Fibroblast of lung (primary cell): ENCODE data around the gene MESP1. TPM values are rescaled to one million over a fixed set of nuclear protein-coding genes. Genes with fewer than 3 reads are reported as not detected.

Source experiments
- DNase-seq, 2 donors: peaks; one replicate each; pipeline versions ENCODE4 v3.0.0 to v3.0.0-alpha.2; 2010; ENCODE audit warnings: low read depth in 2 of 2
- H2AFZ ChIP-seq: 2 replicates; pipeline ENCODE4 v1.5.1; 2012; ENCODE audit warnings: low read length, control low read depth, inconsistent platforms
- H3K27ac ChIP-seq: 2 replicates; pipeline ENCODE4 v1.5.1; 2011; ENCODE audit warnings: low read length, control low read depth; ENCODE audit not compliant: insufficient read depth
- H3K27me3 ChIP-seq: 2 replicates; pipeline ENCODE4 v1.5.1; 2011; ENCODE audit warnings: mild to moderate bottlenecking, low read length; ENCODE audit not compliant: control insufficient read depth, insufficient read depth
- H3K36me3 ChIP-seq: 2 replicates; pipeline ENCODE4 v1.5.1; 2011; ENCODE audit warnings: low read length; ENCODE audit not compliant: control insufficient read depth, insufficient read depth
- H3K4me1 ChIP-seq: 2 replicates; pipeline ENCODE4 v1.5.1; 2011; ENCODE audit warnings: low read length; ENCODE audit not compliant: control insufficient read depth, insufficient read depth; ENCODE audit errors: extremely low read depth
- H3K4me2 ChIP-seq: 2 replicates; pipeline ENCODE4 v1.5.1; 2011; ENCODE audit warnings: low read length, control low read depth; ENCODE audit not compliant: insufficient read depth; ENCODE audit errors: extremely low read depth
- H3K4me3 ChIP-seq, 4 experiments: fragments of 200-600 bp in 1 of 4; sonication (generic) in 1 of 4; replicated peaks in 1 of 4; 2 replicates each; pipeline ENCODE4 v1.5.1; 2011 to 2016; ENCODE audit warnings: low read length in 4 of 4, low read depth in 3 of 4, mild to moderate bottlenecking in 3 of 4, control low read depth in 2 of 4, inconsistent platforms in 1 of 4, mixed read lengths in 1 of 4; ENCODE audit not compliant: insufficient read depth in 1 of 4; ENCODE audit errors: control extremely low read depth in 1 of 4
- H3K79me2 ChIP-seq: 2 replicates; pipeline ENCODE4 v1.5.1; 2012; ENCODE audit warnings: mild to moderate bottlenecking, low read length, inconsistent platforms; ENCODE audit not compliant: control insufficient read depth, insufficient read depth
- H3K9ac ChIP-seq: 2 replicates; pipeline ENCODE4 v1.5.1; 2011; ENCODE audit warnings: mild to moderate bottlenecking, low read length, control low read depth; ENCODE audit not compliant: insufficient read depth
- H3K9me3 ChIP-seq: 2 replicates; pipeline ENCODE4 v1.5.1; 2012; ENCODE audit warnings: low read depth, low read length; ENCODE audit not compliant: control insufficient read depth, insufficient read depth
- H4K20me1 ChIP-seq: 2 replicates; pipeline ENCODE4 v1.5.1; 2011; ENCODE audit warnings: low read length; ENCODE audit not compliant: control insufficient read depth, insufficient read depth; ENCODE audit errors: extremely low read depth
- EZH2 ChIP-seq: IDR thresholded peaks from 2 replicates; pipeline ENCODE4 v1.5.1; 2012; ENCODE audit warnings: low read length, control low read depth, mild to moderate bottlenecking; ENCODE audit errors: missing control alignments
- polyA plus RNA-seq, 2 donors: library from polyadenylated mRNA; depleted of rRNA in 1 of 2; stranded (reverse) in 1 of 2; unstranded in 1 of 2; fragments of >200 nt; gene quantifications; 2 replicates each; pipeline ENCODE4 v1.2.1, GENCODE V29; 2011 to 2012; ENCODE audit warnings: missing spikeins in 1 of 2
- total RNA-seq: library from RNA; depleted of rRNA; stranded (reverse); fragments of >200 nt; gene quantifications from 2 replicates; pipeline ENCODE4 v1.2.1, GENCODE V29; 2014
- TF ChIP-seq, protein P1 (sequence below), 2 donors: IDR thresholded peaks in 1 of 2; conservative IDR thresholded peaks in 1 of 2; 1 replicate in 1 of 2; 2 replicates in 1 of 2; pipeline ENCODE4 v1.5.1; 2011 to 2012; ENCODE audit warnings: low read length in 2 of 2, control low read depth in 1 of 2, inconsistent platforms in 1 of 2, low read depth in 1 of 2, mild to moderate bottlenecking in 1 of 2

MESP1 gene
- total and polyA plus RNA-seq, 2 donors (not counting 1 experiment from before 2014, with no cell fraction given) = 1.3 TPM; not detected in 1

DNA sequence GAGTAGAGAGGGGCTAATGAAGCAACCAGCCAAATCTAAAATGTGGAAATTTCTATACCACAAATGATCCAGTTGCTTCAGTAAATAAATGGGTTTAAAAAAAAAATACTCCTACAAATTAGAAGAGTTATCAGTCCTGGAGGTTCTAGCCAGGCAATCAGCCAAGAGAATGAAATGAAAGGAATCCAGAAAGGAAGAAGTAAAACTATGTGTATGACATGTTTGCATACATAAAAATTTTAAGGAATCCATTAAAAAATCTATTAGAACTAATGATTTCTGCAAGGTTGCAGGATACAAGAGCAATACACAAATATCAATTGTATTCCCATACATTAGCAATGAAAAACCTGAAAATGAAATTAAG, 34.7 kb upstream of the MESP1 start:
- Histone ChIP-seq H3K4me3 (no peak overlapping the region), H3K9ac (no peak overlapping the region), H4K20me1 (no peaks in the 10 kb centered on the region), H3K9me3 (no peaks in the 10 kb centered on the region), H3K27me3 (no peaks in the 10 kb centered on the region), H3K79me2 (no peaks in the 10 kb centered on the region), H3K4me2 (no peak overlapping the region), H2AFZ (no peak overlapping the region), H3K36me3 (peaks cover 11% of the 10 kb centered on the region), H3K4me1 (peaks cover 3% of the 10 kb centered on the region), H3K27ac (no peak overlapping the region)
- peak in 1 of 2 donors; percentile 51 for DNase-seq
- TF ChIP-seq EZH2 = no peak
- TF ChIP-seq, protein P1, sequence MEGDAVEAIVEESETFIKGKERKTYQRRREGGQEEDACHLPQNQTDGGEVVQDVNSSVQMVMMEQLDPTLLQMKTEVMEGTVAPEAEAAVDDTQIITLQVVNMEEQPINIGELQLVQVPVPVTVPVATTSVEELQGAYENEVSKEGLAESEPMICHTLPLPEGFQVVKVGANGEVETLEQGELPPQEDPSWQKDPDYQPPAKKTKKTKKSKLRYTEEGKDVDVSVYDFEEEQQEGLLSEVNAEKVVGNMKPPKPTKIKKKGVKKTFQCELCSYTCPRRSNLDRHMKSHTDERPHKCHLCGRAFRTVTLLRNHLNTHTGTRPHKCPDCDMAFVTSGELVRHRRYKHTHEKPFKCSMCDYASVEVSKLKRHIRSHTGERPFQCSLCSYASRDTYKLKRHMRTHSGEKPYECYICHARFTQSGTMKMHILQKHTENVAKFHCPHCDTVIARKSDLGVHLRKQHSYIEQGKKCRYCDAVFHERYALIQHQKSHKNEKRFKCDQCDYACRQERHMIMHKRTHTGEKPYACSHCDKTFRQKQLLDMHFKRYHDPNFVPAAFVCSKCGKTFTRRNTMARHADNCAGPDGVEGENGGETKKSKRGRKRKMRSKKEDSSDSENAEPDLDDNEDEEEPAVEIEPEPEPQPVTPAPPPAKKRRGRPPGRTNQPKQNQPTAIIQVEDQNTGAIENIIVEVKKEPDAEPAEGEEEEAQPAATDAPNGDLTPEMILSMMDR (conservative IDR thresholded peaks at IDR 0.05 in 1 of 2, IDR thresholded peaks at IDR 0.05 in 1 of 2; ENCODE audit: low read depth in 1 of 2, low read length in 2 of 2) = no peak

DNA sequence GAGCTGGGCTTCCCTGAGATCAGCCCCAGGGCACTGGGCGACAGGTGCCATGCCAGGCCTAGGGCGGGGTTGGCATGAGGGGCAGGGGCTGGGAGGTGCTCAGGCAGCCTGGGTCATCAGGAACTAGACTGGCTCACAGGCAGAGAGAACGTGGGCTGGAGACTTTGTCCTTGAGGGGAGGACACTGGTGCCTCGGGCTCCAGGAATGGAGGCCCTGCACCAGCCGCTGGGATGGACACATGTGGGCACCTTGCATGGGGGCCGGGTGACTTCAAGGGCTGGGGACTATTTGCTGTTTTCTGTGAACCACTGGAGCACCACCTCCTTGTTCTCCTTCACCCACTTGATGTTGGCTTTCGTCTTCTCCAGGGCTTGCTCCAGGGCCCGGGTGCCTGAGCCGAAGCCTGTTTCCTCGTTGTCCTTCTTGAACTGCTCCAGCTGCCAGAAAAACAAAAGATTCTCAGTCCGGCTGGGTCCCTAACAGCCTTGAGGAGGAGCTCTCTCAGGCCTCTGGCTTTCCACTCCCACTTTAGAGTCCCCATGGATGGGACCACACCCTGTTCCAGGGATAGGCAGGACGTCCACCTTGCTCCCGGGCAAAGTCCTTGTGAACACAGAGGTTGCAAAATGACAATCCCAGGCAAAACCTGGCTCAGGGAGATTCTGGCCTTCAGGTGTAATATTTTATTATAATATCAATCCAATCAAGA, 34.2 kb upstream of the MESP1 start:
- H4K20me1 ChIP-seq = no peaks in the 10 kb centered on the region
- no peaks in the 10 kb centered on the region for H3K79me2 ChIP-seq
- H3K4me2 ChIP-seq = no peak overlapping the region
- no peaks in the 10 kb centered on the region for H3K9me3 ChIP-seq
- DNase-seq = no peak
- H3K36me3 ChIP-seq = peaks cover 7% of the 10 kb centered on the region
- peaks cover 3% of the 10 kb centered on the region for H3K4me1 ChIP-seq
- no peak overlapping the region for H2AFZ ChIP-seq
- no peaks in the 10 kb centered on the region for H3K27me3 ChIP-seq
- H3K4me3 ChIP-seq = no peak overlapping the region
- no peak overlapping the region for H3K9ac ChIP-seq
- no peak overlapping the region for H3K27ac ChIP-seq
- TF ChIP-seq EZH2 = no peak
- TF ChIP-seq, protein P1 (conservative IDR thresholded peaks at IDR 0.05 in 1 of 2, IDR thresholded peaks at IDR 0.05 in 1 of 2; ENCODE audit: low read depth in 1 of 2, low read length in 2 of 2) = no peak

DNA sequence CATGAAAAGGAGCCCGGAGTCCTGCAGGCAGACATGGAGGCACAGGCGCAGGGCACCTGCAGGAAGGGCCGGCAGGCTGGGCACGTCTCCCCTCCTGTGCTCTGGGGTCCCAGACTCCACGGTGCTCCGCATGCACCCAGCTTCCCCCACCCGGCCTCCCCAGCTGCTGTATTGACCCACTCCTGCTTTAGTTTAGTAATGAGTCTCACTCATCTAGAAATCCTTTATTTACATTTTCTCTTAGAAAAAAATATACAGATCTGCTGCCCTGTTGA, 33.6 kb upstream of the MESP1 start:
- Histone ChIP-seq H3K4me1 (peaks cover 3% of the 10 kb centered on the region), H3K27me3 (no peaks in the 10 kb centered on the region), H3K4me2 (no peak overlapping the region), H3K27ac (no peak overlapping the region), H4K20me1 (no peaks in the 10 kb centered on the region), H3K4me3 (no peak overlapping the region), H3K36me3 (peaks cover 6% of the 10 kb centered on the region), H3K79me2 (no peaks in the 10 kb centered on the region), H3K9ac (no peak overlapping the region), H2AFZ (no peak overlapping the region), H3K9me3 (no peaks in the 10 kb centered on the region)
- no peak for DNase-seq
- no peak for TF ChIP-seq EZH2
- TF ChIP-seq, protein P1 (conservative IDR thresholded peaks at IDR 0.05 in 1 of 2, IDR thresholded peaks at IDR 0.05 in 1 of 2; ENCODE audit: low read depth in 1 of 2, low read length in 2 of 2) = no peak
